ENCODE measurements around the gene CD70.
"Not testable (repeated sequence)": the region's sequence is repeated elsewhere in the genome, so short reads cannot be mapped to it uniquely, and the experiment has no call there.

CD70 gene

GRCh38 chr19:6597471-6598253 lies 6.7 kb upstream of the CD70 start:
- DNase-seq (ENCODE audit: low spot score) = not testable (repeated sequence)

- DNase-seq (ENCODE audit: low spot score) = no peak
These were observed 5.7 kb upstream of the CD70 start for GRCh38 chr19:6596621-6597020.

GRCh38 chr19:6593651-6594416 lies 2.9 kb upstream of the CD70 start:
- DNase-seq (ENCODE audit: low spot score) = no peak

- DNase-seq (ENCODE audit: low spot score) = no peak
These were observed 608 bp downstream of the CD70 start for GRCh38 chr19:6590258-6590826.

DNA sequence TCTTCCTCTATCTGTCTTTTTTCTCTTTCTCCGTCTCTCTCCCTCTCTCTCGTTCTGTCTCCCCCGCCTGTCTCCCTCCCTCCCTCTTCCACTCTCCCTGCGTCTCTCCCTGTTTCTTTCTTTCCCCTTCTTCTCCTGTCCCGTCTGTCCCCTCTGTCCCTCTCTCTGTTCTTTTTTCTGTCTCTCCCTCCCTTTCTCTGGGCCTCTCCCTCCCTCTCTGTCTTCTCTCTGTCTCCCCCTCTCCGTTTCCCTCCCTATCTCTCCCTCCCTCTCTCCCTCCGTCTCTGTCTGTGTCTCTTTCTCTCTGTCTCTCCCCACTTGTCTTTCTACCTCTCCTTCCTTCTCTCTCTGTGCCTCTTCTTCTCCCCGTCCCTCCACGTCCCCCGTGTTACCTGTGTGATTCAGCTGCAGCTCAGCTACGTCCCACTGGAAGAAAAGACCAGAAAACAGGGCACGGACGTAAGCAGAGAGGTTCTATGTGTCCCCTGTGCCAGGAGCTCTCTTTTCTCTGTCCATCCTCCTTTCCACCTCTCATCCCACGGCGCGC lies 1.2 kb downstream of the CD70 start:
- no peak for DNase-seq (ENCODE audit: low spot score)

GRCh38 chr19:6588508-6589345 lies 2.2 kb downstream of the CD70 start:
- DNase-seq (ENCODE audit: low spot score) = no peak

DNA sequence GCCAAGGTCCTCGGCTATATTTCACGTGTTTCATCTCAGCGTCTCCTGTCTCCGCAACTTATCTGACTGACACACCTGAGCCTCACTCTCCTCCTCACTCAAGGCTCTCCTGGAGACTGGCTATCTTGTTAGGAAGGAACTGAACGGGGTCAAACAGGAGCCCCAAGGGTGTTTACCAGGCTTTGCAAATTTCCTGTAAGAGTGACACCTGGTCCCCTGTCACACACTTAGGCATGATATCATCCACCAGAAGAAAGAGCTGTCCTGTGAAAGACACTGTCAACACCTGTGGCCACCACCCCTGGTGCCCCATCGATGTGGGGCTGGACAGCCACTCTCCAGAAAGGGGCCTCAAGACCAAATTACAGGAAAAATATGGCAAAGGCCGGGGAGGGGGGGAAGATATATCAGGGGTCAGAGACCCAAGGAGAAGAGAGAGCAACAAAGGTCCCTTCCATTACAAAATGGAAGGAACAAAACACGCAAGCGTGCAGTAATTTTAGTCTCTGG lies 2.9 kb downstream of the CD70 start:
- DNase-seq (ENCODE audit: low spot score) = no peak

DNA sequence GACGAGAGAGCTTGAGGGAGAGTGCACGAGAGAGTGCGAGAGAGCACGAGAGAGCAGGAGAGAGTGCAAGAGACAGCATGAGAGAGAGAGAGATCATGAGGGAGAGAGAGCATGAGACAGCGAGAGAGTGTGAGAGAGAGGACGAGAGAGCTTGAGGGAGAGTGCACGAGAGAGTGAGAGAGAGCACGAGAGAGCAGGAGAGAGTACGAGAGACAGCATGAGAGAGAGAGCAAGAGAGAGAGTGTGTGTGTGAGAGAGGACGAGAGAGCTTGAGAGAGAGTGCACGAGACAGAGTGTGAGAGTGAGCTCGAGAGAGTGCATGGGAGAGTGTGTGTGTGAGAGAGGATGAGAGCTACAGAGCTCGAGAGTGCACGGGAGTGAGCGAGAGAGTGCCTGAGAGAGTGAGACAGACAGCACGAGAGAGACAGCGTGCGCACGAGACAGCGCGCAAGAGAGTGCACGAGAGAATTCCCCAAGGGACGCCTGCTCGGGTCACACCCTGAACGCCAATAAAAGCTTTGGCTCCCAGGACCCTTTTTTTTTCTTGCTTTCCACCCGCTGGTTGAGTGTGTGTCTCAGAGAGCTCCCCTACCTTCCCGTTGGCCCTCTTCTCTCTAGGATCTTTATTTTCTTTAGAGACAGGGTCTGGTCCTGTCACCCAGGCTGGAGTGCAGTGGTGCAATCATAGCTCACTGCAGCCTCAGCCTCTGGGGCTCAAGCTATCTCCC lies 3.7 kb downstream of the CD70 start:
- DNase-seq (ENCODE audit: low spot score) = no peak

- no peak for DNase-seq (ENCODE audit: low spot score)
These were observed 4.2 kb downstream of the CD70 start for GRCh38 chr19:6586726-6587092.

- no peak for DNase-seq (ENCODE audit: low spot score)
These were observed 4.9 kb downstream of the CD70 start for GRCh38 chr19:6586056-6586455.

DNA sequence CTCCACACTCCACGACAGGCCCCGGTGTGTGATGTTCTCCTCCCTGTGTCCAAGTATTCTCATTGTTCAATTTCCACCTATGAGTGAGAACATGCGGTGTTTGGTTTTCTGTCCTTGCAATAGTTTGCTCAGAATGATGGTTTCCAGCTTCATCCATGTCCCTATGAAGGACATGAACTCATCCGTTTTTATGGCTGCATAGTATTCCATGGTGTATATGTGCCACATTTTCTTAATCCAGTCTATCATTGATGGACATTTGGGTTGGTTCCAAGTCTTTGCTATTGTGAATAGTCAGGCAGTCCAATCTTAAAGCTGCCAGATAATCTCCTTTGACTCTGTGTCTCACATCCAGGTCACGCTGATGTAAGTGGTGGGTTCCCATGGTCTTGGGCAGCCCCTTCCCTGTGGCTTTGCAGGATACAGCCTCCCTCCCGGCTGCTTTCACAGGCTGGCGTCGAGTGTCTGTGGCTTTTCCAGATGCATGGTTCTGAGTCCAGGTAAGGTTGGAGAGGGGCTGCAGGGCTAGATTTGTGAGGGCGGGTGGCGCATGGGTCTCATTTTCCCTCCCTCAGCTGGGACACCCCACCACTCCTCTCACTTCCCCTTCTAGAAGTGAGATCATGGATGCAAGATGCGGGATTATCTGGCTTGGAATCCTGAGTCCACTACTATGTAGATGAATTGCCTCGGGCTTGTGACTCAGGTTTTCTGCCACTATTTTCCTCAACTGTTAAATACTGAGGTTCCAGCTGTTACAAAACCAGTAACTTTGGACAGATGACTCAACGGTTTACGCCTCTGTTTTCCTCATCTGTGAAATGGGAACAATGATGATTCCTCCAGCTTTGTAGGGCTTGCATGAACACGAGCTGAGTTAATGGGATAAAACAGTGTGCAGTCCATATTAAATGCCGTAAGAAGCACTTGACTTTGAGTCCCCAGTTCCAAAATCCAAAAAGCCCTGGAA lies 8.2 kb downstream of the CD70 start:
- DNase-seq (ENCODE audit: low spot score) = not testable (repeated sequence)

DNA sequence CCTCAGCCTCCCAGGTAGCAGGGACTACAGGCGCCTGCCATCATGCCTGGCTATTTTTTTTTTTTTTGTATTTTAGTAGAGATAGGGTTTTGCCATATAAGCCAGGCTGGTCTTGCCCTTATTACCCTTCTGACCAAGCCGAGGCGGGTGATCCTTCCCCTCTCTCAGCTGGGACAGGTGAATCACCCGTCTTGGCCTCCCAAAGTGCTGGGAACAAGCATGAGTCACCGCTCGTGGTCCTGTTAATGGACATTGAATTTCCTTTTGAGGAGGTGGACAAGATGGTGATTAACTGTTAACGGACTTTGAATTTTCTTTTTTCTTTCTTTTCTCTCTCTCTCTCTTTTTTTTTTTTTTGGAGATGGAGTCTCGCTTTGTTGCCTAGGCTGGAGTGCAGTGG lies 10.6 kb downstream of the CD70 start:
- no peak for DNase-seq (ENCODE audit: low spot score)

DNA sequence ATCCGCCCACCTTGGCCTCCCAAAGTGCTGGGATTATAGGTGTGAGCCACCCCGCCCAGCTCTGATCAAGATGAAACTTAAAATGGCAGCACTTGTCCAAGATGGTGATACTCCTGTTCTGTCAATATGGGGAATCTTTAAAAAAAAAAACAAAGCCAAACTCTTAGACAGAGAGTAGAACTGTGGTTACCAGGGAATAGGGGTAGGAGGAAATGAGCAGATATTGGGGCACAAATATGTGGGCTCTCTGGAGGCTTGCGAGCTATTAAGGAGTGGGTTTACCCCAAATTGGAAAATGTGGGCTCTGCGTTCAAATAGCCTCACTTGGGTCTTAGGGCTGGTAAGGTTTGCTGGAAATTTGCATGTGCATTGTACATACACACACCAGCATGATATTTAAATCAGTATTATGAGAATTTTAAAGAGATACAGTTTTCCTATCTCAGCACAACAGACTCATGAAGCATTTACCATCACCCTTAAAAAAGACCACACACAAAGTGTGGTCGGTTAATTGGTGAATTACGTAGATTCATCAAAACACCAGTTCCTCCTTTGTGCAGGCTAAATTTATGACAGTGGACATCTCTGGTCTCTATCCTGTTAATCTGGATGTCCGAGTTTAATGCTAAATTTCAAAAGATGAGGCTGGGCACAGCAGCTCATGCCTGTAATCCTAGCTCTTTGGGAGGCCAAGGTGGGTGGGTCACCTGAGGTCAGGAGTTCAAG lies 11.3 kb downstream of the CD70 start:
- no peak for DNase-seq (ENCODE audit: low spot score)

DNA sequence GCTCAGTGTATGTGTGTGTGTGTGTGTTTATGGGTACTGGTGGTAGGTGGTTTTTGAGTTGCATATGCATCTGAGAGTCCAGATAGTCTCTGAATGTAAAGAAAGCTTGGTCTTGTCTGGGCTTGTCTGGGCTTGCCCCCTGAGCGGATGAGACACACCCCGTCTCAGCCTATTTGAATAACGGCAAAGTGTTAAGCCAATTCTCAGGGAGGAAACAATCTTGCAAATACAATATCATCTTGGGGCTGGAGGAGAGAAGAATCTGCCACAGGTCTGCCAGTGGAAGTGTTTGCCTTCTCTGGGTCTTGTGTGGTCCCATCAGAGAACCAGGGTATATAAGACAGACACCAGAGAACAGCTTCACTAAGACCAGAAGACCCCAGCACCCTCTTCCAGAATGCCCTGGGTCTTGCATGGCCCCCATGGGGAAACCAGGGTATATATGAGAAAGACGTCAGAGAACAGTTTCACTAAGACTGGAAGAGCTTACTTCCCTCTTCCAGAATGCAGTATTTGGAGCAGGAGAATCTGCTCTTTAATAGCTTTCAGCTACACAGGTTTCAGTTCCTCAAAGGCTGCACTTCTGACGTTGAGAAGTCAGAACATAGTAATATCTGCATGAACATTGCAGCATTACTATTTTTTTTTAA lies 13.3 kb downstream of the CD70 start:
- DNase-seq (ENCODE audit: low spot score) = peak; percentile 29

DNA sequence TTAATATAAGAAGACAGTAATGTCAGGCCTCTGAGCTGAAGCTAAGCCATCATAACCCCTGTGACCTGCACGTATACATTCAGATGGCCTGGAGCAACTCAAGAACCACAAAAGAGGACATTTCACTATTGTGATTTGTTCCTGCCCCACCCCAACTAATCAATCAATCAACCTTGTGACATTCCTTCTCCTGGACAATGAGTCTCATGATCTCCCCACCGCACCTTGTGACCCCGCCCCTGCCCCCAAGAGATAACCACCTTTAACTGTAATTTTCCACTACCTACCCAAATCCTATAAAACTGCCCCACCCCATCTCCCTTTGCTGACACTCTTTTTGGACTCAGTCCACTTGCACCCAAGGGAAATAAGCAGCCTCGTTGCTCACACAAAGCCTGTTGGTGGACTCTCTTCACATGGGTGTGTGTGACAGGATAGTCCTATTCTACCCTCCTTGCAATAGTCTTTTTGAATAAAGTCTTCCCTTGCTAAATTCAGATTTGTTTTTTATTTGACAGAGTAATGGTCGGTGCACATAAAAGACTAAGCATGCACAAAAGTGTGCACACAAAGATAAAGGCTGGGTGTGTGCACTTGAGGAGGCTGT lies 14.0 kb downstream of the CD70 start:
- no peak for DNase-seq (ENCODE audit: low spot score)

GRCh38 chr19:6573350-6573749 lies 17.6 kb downstream of the CD70 start:
- no peak for DNase-seq (ENCODE audit: low spot score)

DNA sequence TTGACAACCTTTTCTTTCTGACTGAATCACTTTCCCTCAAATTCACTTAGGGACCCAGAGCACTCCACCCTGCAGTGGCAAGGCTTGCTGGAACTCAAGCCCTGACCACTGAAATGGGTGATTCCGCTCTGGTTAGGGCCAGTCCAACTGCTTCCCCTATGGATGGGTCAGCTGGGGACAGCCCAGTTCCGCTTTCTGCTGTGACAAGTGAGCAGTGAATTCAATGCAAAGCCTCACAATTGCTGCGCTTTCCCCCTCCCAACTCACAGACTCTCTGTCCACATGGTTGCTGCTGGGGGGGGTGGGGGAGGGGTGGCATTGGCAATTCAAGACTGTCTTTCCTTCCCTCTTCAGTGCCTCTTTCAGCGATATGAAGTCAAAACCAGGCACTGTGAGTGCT lies 18.7 kb downstream of the CD70 start:
- no peak for DNase-seq (ENCODE audit: low spot score)

- no peak for DNase-seq (ENCODE audit: low spot score)
These were observed 19.8 kb downstream of the CD70 start for GRCh38 chr19:6571167-6571566.

Data from CD4-positive, alpha-beta T cell treated with Interleukin-2 at 100 ng/mL for 4 hours (primary cell).